Chondrocyte (in vitro differentiated cells): ENCODE data around the gene SPAG6. TPM values are rescaled to one million over a fixed set of nuclear protein-coding genes. Genes with fewer than 3 reads are reported as not detected.

Source experiments
- DNase-seq: peaks from one replicate; pipeline ENCODE4 v3.0.0; 2021; ENCODE audit warnings: mixed read lengths, low spot score
- H3K27ac Mint-ChIP-seq: one replicate; pipeline ENCODE4 v1.8.0; 2021; ENCODE audit warnings: mild to moderate bottlenecking, moderate library complexity, mixed read lengths; ENCODE audit not compliant: unreplicated experiment
- H3K27me3 Mint-ChIP-seq: 2 replicates; pipeline ENCODE4 v1.8.0; 2021; ENCODE audit warnings: low read depth, mixed read lengths
- H3K36me3 Mint-ChIP-seq: 2 replicates; pipeline ENCODE4 v1.8.0; 2021; ENCODE audit warnings: low read depth, mixed read lengths
- H3K4me1 Mint-ChIP-seq: 2 replicates; pipeline ENCODE4 v1.8.0; 2021; ENCODE audit warnings: low read depth, mild to moderate bottlenecking, mixed read lengths
- H3K4me3 Mint-ChIP-seq: one replicate; pipeline ENCODE4 v1.8.0; 2021; ENCODE audit warnings: mild to moderate bottlenecking, moderate library complexity, mixed read lengths; ENCODE audit not compliant: unreplicated experiment
- H3K9me3 Mint-ChIP-seq: 2 replicates; pipeline ENCODE4 v1.8.0; 2021; ENCODE audit warnings: low read depth, mixed read lengths
- CTCF ChIP-seq: fragments of 200-600 bp; sonication (generic); IDR thresholded peaks from 2 replicates; pipeline ENCODE4 v1.5.0; 2021; ENCODE audit warnings: antibody characterized with exemption, mild to moderate bottlenecking, moderate library complexity
- total RNA-seq: library from RNA; stranded (reverse); gene quantifications from 3 replicates; pipeline ENCODE4 v1.2.1, GENCODE V29; 2021

The SPAG6 gene
- total RNA-seq, 1 donor from 2014 or later: not detected

- no peaks in the 10 kb centered on the region for H3K9me3 Mint-ChIP-seq
- no peak overlapping the region for H3K27ac Mint-ChIP-seq
- H3K4me1 Mint-ChIP-seq: peaks cover 4% of the 10 kb centered on the region
- no peaks in the 10 kb centered on the region for H3K27me3 Mint-ChIP-seq
- H3K36me3 Mint-ChIP-seq: no peaks in the 10 kb centered on the region
- no peak overlapping the region for H3K4me3 Mint-ChIP-seq
- TF ChIP-seq CTCF: no peak
- no peak for DNase-seq
These were observed 23.7 kb downstream of the SPAG6 start for GRCh38 chr10:22368981-22369380.

- Mint-ChIP-seq H3K4me1 (peaks cover 4% of the 10 kb centered on the region), H3K4me3 (no peak overlapping the region)
These were observed 24.3 kb downstream of the SPAG6 start for GRCh38 chr10:22369434-22370072.

GRCh38 chr10:22370320-22370719 is 25.0 kb downstream of the SPAG6 start:
- no peak overlapping the region for H3K4me3 Mint-ChIP-seq
- DNase-seq: no peak
- no peaks in the 10 kb centered on the region for H3K27me3 Mint-ChIP-seq
- H3K4me1 Mint-ChIP-seq: peaks cover 4% of the 10 kb centered on the region
- no peak for TF ChIP-seq CTCF
- no peaks in the 10 kb centered on the region for H3K36me3 Mint-ChIP-seq
- no peaks in the 10 kb centered on the region for H3K9me3 Mint-ChIP-seq
- H3K27ac Mint-ChIP-seq: no peak overlapping the region

More at GRCh38 chr10:22369434-22370072, 24.3 kb downstream of the SPAG6 start:
- no peak for DNase-seq
- Mint-ChIP-seq H3K27me3 (no peaks in the 10 kb centered on the region), H3K27ac (no peak overlapping the region), H3K36me3 (no peaks in the 10 kb centered on the region), H3K9me3 (no peaks in the 10 kb centered on the region)
- TF ChIP-seq CTCF: no peak

GRCh38 chr10:22372298-22372697 is 27.0 kb downstream of the SPAG6 start:
- Mint-ChIP-seq H3K9me3 (no peaks in the 10 kb centered on the region), H3K4me1 (peaks cover 4% of the 10 kb centered on the region), H3K27me3 (no peaks in the 10 kb centered on the region), H3K4me3 (no peak overlapping the region), H3K27ac (no peak overlapping the region), H3K36me3 (no peaks in the 10 kb centered on the region)
- no peak for TF ChIP-seq CTCF
- DNase-seq: no peak

GRCh38 chr10:22372917-22373316 is 27.6 kb downstream of the SPAG6 start:
- DNase-seq: no peak
- no peaks in the 10 kb centered on the region for H3K9me3 Mint-ChIP-seq
- TF ChIP-seq CTCF: no peak
- no peak overlapping the region for H3K27ac Mint-ChIP-seq
- H3K4me3 Mint-ChIP-seq: no peak overlapping the region
- H3K4me1 Mint-ChIP-seq: peaks cover 4% of the 10 kb centered on the region
- no peaks in the 10 kb centered on the region for H3K36me3 Mint-ChIP-seq
- no peaks in the 10 kb centered on the region for H3K27me3 Mint-ChIP-seq
